Measurements from ENCODE around the gene RPTOR.
"Not testable (repeated sequence)": the region's sequence is repeated elsewhere in the genome, so short reads cannot be mapped to it uniquely, and the experiment has no call there.

Gene RPTOR

DNA sequence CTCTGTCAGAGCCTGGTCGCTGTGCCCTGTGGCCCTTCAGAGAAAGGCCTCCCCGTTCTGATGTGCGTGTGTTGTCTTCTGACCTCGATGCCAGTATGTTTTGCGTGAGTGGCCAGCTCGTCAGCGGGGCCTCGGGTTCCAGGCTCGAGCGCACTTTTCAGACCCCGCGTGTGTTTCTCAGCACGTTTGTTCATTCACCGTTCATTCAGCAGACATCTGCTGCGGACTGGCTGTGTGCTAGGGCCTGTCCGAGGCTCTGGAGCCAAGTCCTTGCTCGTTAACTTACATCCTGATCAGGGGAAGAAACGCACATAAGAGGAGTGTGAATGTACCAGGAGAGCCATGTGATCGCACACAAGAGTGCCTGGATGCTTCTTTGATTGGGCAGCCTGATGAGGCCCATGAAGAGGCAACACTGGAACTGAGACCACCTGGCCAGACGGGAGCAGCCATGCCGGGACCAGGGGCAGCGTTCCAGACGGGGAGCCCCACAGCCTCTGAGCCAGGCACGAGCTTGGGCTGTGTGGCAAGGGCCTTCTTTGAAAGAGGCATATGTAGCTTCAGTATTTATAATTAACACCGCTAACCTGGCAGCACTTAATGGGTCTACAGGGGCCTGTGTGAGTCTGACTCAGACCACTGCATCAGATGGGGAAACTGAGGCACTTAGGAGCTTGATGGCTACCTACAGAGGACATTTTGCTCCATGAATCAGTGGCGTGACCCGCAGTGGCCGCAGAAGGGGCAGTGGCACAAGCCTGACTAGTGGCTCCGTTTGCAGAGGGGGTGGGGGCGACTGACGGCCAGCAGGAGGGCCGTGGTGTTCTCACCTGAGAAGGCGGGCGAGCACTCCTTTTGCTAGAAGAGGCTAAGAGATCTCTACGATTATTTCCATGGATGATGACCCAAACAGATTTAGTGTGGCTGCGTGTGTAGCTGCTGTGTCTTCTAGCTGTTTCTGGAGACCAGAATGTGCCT is 259.1 kb downstream of the RPTOR start:
- DNase-seq: no peak

DNA sequence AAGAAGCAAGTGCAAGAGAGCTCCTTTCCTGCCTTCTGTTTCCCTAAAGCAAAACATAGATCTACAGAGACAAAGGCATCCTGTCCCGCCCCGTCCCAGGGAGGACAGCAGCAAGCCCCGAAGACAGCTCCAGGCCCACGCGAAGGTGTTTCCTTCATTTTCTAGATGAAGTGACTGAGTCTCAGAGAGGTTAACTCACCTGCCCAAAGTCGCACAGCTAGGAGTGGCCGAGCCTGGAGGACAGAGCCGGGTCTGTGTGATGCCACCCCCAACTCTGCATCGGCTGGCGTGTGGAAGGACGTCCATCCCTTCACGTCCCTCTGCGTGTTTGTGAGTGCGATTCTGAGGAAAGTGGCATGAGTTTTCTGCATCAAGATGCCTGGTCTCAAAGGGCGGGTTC is 259.8 kb downstream of the RPTOR start:
- no peak for DNase-seq

GRCh38 chr17:80805032-80805751 is 260.6 kb downstream of the RPTOR start:
- DNase-seq: no peak

DNA sequence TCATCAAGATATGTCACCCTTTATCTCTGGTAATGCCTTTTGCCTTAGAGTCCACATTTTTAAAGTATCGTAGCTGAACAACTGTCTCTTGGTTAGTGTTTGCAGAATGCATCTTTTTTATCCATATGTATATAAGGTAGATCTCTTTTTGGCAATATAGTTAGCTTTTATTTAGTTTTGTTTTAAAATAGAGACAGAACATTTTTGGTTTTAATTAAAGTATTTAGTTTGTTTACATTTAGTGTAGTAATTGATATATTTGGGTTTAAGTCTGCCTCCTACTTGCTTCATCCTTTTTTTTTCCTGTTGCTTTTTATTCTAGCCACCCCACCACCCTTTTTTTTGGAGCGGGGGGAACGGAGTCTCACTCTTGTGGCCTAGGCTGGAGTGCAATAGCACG is 262.4 kb downstream of the RPTOR start:
- DNase-seq: no peak

GRCh38 chr17:80807882-80808281 is 263.2 kb downstream of the RPTOR start:
- DNase-seq: no peak

GRCh38 chr17:80811181-80812105 is 266.8 kb downstream of the RPTOR start:
- no peak for DNase-seq

- no peak for DNase-seq
Measured at GRCh38 chr17:80812362-80813088, 267.9 kb downstream of the RPTOR start.

- DNase-seq: no peak
Measured at GRCh38 chr17:80813318-80813717, 268.7 kb downstream of the RPTOR start.

DNA sequence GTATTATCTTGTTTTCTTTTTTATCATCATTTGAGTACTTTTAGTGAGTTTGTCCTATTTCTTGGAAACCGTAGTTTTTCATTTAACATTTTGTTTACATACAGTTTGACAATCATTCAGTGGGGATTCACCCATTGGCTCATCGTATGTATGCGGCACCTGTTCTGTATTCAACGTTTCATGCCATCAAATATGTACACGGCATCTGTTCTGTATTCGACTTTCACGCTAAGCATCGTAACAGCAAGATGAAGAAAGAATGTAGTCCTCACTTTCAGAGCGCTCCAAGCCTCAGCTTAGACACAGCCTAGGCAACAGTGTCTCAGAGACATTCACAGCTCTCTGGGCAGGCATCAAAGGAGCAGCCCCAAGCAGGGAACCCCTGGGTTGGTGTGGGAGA is 269.9 kb downstream of the RPTOR start:
- no peak for DNase-seq

DNA sequence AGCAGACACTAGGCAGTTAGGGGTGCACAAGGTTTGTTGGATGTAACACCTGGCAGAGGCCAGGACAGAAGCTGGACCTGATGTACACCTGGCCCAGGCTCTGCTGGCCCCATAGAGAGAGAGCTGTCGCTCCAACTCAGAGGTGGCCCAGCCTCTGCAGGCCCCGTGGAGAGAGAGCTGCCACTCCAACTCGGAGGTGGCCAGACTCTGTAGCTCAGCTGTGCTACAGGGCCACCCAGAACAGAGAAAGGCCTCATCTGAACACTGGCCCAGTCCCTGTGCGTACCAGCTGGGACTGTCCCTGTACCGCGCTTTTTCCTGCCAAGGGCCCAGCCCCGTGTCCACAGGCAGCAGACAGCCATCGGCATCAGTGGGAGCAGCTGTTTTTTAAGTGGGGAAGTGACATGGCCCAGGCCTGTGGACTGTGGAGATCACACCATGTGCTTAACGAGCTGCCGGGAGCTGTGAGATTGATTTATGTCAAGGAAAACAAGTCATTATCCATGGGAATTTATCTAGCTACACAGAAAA is 270.6 kb downstream of the RPTOR start:
- DNase-seq: no peak

GRCh38 chr17:80815718-80816117 is 271.1 kb downstream of the RPTOR start:
- not testable (repeated sequence) for DNase-seq

GRCh38 chr17:80816241-80817103 is 271.8 kb downstream of the RPTOR start:
- DNase-seq: no peak

GRCh38 chr17:80817321-80817845 is 272.7 kb downstream of the RPTOR start:
- no peak for DNase-seq

DNA sequence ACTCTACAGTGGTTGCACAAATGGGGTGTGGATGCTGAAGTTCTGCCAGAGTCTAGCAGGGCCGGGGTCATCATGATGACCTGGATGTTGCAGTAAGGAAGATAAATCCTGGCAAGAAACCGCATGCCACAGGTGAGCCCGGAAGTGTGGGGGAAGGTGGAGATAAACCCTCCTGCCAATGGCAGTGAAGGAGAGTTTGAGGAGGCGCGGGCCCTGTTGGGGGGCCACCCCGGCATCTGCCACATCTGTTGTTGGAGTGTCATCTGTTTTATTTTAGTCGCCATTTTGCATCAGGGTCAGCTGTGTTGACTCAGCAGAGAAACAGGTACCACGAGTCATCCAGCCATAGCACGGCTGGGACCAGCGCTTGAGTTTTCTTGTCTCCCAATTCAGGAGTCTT is 273.2 kb downstream of the RPTOR start:
- DNase-seq: no peak

DNA sequence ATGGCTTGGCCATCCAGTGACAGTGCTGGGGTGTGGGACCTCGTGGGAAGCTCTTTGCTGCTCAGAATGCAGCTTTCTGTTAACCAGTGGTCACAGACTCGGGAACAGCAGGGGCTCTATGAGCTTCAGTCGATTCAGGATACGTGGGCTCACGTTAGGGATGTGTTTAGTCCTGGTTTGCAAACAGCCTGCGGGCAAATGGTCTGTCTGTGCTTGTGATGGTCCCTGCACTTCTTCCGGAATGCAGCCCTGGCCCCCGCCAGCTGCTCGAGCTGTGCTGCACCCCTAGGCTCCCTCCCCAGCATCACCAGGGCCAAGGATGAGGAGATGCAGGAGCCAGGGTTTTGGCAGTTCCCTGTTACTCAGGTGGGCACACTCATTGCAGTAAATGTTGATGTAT is 274.2 kb downstream of the RPTOR start:
- DNase-seq: no peak

DNA sequence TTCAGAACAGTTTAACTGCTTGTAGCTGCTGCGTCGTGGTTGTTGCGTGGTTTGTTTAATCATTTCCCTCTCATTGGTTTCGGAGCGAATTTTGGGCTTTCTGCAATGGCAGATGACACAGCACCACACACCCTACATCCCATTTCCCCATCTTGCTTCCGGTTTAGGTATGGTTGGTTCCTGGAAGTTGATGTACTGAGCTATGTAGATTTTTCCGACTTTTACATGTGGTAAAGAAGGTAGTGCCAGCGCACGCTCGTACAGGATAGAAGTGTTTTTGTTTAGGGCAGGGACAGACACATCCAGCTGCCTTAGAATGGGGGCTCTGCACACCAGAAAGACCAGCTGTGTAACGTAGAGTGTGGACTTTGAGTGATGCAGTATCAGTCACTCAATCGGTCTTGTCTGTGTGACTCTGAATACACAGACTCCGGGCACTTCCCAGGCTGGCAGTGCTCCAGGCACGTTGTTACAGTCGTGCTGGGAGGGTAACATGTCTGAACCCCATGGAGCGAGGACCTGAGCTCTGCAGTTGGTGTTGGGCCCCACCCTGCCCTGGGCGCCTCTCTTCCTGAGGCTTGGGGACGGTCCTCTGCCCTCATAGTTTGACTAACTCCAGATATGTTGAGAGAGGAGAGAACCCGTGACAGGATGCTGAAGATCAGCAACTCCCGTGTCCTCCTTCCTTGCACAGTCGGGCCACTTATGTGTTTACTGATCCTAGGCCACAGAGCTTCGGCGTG is 275.0 kb downstream of the RPTOR start:
- no peak for DNase-seq

DNA sequence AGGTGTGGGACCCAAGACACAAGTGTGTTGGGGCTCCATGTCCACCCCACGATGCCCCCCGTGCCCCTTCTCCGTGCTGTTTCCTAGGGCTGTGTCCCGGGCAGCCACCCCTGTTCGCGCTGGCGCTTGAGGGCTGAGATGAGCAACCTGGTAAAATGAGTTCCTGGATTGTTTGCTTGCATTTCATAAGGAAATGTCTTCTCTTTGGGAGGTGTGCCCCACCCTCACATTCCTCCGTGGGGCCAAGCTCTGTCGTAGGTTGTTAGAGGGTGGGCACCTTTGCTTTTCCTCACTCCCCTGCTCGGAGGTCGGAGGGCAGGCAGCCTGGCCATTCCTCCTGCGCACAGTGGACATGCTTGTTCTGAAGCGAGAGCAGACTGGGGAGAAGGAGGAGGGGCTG is 275.7 kb downstream of the RPTOR start:
- no peak for DNase-seq

DNA sequence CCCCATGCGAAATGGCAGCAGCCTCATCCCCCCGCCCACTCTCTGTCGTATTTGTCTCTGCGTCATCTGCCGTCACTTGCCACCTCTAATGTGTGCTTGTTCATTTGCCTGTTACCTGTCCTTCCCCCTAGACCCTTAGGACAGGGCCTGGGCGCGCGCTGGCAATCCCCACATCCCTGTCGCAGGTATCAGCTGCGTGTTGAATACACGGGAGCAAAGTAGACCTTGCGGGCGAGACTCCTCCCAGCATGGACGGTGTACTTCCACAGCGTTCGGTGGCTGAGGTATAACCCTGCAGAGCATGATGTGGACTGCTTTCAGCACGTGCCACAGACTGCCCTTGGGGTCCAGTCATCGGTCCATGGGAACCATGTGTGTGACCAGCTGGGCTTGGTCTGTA is 276.9 kb downstream of the RPTOR start:
- no peak for DNase-seq

DNA sequence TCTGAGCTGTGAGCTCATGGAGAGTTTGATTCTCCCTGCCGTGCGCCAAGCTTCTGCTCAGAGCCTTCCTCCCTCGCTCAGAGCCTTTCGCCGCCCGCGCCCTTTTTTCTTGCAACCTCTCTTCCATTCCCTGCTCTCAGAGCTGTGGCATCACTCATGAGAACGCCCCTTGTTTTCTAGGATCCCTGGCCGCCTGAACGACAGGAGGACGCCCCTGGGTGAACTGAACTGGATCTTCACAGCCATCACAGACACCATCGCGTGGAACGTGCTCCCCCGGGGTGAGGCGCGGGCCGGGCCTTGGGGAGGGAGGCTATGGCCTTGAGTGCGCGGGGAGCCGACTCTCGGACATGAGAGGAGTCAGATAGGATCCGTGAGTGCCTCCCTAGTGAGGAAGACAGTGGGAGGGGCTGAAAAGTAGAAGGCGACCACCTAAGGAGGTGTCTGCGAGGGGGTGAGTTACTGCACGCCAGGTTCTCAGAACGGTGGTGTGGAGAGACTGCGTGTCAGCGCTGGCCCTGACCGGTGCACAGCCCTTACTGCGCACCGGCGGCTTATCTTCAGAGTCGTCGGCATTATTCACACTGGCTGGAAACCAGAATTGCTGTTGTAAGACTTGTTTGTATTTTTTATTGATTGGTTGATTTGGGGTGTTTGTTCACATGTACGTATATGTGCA is 277.5 kb downstream of the RPTOR start:
- no peak for DNase-seq

Data from DMS 273 treated with DMSO at 0.1 percent for 48 hours (cell line).